HEK293 (cell line): ENCODE measurements around the gene SACS.

ENCODE experiments used
- CTCF ChIA-PET: fragments of 350-600 bp; formaldehyde crosslinking; extraction: SDS; loops from one replicate; lab custom pipeline; 2021; ENCODE audit warnings: antibody characterized with exemption; lab: Yijun Ruan, JAX
- POLR2A ChIA-PET: fragments of 300-600 bp; formaldehyde crosslinking; extraction: SDS; loops from one replicate; lab custom pipeline; 2020; ENCODE audit warnings: antibody characterized with exemption, inconsistent platforms; lab: Yijun Ruan, JAX
- H3K27ac ChIP-seq: fragments of 200-500 bp; sonication (Bioruptor generic); 2 replicates; pipeline ENCODE4 v1.5.1; 2014; ENCODE audit warnings: low read depth, low read length, control low read depth, inconsistent platforms; ENCODE audit errors: extremely low read depth
- H3K36me3 ChIP-seq, 2 experiments: fragments of 200-500 bp in 1 of 2; sonication (Bioruptor generic) in 1 of 2; 1 replicate in 1 of 2; 2 replicates in 1 of 2; pipeline ENCODE4 v1.5.1; 2014 to 2017; ENCODE audit warnings: inconsistent platforms in 2 of 2, low read length in 2 of 2; ENCODE audit not compliant: control insufficient read depth in 2 of 2, insufficient read depth in 1 of 2
- H3K4me1 ChIP-seq: fragments of 200-500 bp; sonication (Bioruptor generic); 2 replicates; pipeline ENCODE4 v1.5.1; 2014; ENCODE audit warnings: mild to moderate bottlenecking, low read length, inconsistent platforms; ENCODE audit not compliant: control insufficient read depth, insufficient read depth
- H3K4me3 ChIP-seq: 2 replicates; pipeline ENCODE4 v1.5.1; 2011; ENCODE audit warnings: low read depth, mild to moderate bottlenecking, control low read depth, low read length, moderate library complexity
- H3K9me3 ChIP-seq: fragments of 200-500 bp; sonication (Bioruptor generic); 2 replicates; pipeline ENCODE4 v1.5.1; 2014; ENCODE audit warnings: low read depth, low read length, inconsistent platforms; ENCODE audit not compliant: control insufficient read depth, insufficient read depth
- EGR2 ChIP-seq: fragments of 450-650 bp; formaldehyde crosslinking; IDR thresholded peaks from 2 replicates; pipeline ENCODE4 v1.5.1; 2016; ENCODE audit warnings: low read depth, missing biosample characterization, missing genetic modification characterization
- GLIS1 ChIP-seq: fragments of 450-650 bp; formaldehyde crosslinking; IDR thresholded peaks from 2 replicates; pipeline ENCODE4 v1.5.1; 2016; ENCODE audit warnings: missing biosample characterization, missing genetic modification characterization
- KLF10 ChIP-seq: fragments of 450-650 bp; IDR thresholded peaks from 2 replicates; pipeline ENCODE4 v1.5.1; 2018; ENCODE audit warnings: missing biosample characterization, mild to moderate bottlenecking, missing genetic modification characterization
- KLF16 ChIP-seq: fragments of 450-650 bp; formaldehyde crosslinking; IDR thresholded peaks from 2 replicates; pipeline ENCODE4 v1.5.1; 2017; ENCODE audit warnings: missing biosample characterization, missing genetic modification characterization
- REPIN1 ChIP-seq: fragments of 450-650 bp; formaldehyde crosslinking; IDR thresholded peaks from 2 replicates; pipeline ENCODE4 v1.5.1; 2017; ENCODE audit warnings: missing biosample characterization, missing genetic modification characterization, low read depth
- SP2 ChIP-seq: fragments of 450-650 bp; formaldehyde crosslinking; IDR thresholded peaks from 2 replicates; pipeline ENCODE4 v1.5.1; 2016; ENCODE audit warnings: missing biosample characterization, missing genetic modification characterization
- TCF7L2 ChIP-seq: IDR thresholded peaks from 2 replicates; pipeline ENCODE4 v1.6.1; 2011; ENCODE audit warnings: low read depth, mild to moderate bottlenecking, inconsistent platforms, low read length, moderate library complexity, borderline replicate concordance
- WT1 ChIP-seq: fragments of 450-650 bp; formaldehyde crosslinking; IDR thresholded peaks from 2 replicates; pipeline ENCODE4 v1.5.1; 2016; ENCODE audit warnings: missing biosample characterization, missing genetic modification characterization
- YY2 ChIP-seq: fragments of 450-650 bp; formaldehyde crosslinking; IDR thresholded peaks from 2 replicates; pipeline ENCODE4 v1.5.1; 2016; ENCODE audit warnings: missing biosample characterization, missing genetic modification characterization
- ZBTB10 ChIP-seq: fragments of 450-650 bp; formaldehyde crosslinking; IDR thresholded peaks from 2 replicates; pipeline ENCODE4 v1.5.1; 2016; ENCODE audit warnings: missing biosample characterization, missing genetic modification characterization
- ZBTB8A ChIP-seq: fragments of 450-650 bp; formaldehyde crosslinking; IDR thresholded peaks from 2 replicates; pipeline ENCODE4 v1.5.1; 2016; ENCODE audit warnings: missing biosample characterization, missing genetic modification characterization
- ZEB2 ChIP-seq: fragments of 450-650 bp; formaldehyde crosslinking; IDR thresholded peaks from 2 replicates; pipeline ENCODE4 v1.5.1; 2016; ENCODE audit warnings: missing biosample characterization, missing genetic modification characterization
- ZFP37 ChIP-seq: fragments of 450-650 bp; formaldehyde crosslinking; IDR thresholded peaks from 2 replicates; pipeline ENCODE4 v1.5.1; 2016; ENCODE audit warnings: missing biosample characterization, missing genetic modification characterization
- ZNF239 ChIP-seq: fragments of 450-650 bp; formaldehyde crosslinking; IDR thresholded peaks from 2 replicates; pipeline ENCODE4 v1.5.1; 2016; ENCODE audit warnings: missing biosample characterization, missing genetic modification characterization
- ZNF341 ChIP-seq: fragments of 450-650 bp; formaldehyde crosslinking; IDR thresholded peaks from 2 replicates; pipeline ENCODE4; 2016; ENCODE audit warnings: low read depth, missing biosample characterization, missing genetic modification characterization
- ZNF423 ChIP-seq: fragments of 450-650 bp; formaldehyde crosslinking; IDR thresholded peaks from 2 replicates; pipeline ENCODE4 v1.5.1; 2016; ENCODE audit warnings: missing biosample characterization, missing genetic modification characterization
- ZNF610 ChIP-seq: fragments of 450-650 bp; formaldehyde crosslinking; IDR thresholded peaks from 2 replicates; pipeline ENCODE4 v1.5.1; 2016; ENCODE audit warnings: missing biosample characterization, missing genetic modification characterization, borderline replicate concordance
- ZNF629 ChIP-seq: fragments of 450-650 bp; formaldehyde crosslinking; IDR thresholded peaks from 2 replicates; pipeline ENCODE4 v1.5.1; 2017; ENCODE audit warnings: missing biosample characterization, missing genetic modification characterization
- ZNF660 ChIP-seq: fragments of 450-650 bp; IDR thresholded peaks from 2 replicates; pipeline ENCODE4 v1.5.1; 2018; ENCODE audit warnings: missing biosample characterization, mild to moderate bottlenecking, missing genetic modification characterization
- TF ChIP-seq, protein P1 (sequence below): fragments of 450-650 bp; formaldehyde crosslinking; IDR thresholded peaks from 2 replicates; pipeline ENCODE4 v1.5.1; 2016; ENCODE audit warnings: missing biosample characterization, missing genetic modification characterization

SACS gene

GRCh38 chr13:23354520-23354919, 79.0 kb downstream of the SACS start (continued):
- no peak for TF ChIP-seq ZNF341 (tag by site-specific recombination)
- TF ChIP-seq TCF7L2, result no peak
- TF ChIP-seq ZBTB8A (tag by site-specific recombination), result no peak
- TF ChIP-seq REPIN1 (tag by site-specific recombination), result no peak
- TF ChIP-seq ZNF629, result no peak
- TF ChIP-seq, all 188 proteins: peak for 0

DNA sequence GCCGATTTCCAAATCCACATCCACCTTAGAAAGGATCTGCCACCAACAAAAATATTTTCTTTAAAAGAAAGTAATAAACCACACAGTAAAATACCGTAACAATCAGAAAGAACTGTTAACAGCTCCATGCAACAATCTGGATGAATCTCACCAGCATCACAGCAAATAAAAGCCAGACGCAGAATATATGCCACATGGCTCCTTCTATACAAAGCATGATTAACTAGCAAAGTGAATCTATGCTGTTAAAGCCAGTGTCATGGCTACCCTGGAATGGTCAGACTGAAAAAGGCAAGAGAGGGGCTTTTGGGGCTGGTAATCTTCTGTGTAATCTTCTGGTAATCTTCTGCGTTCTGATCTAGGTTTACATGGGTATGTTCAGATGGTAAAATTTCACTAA, 81.3 kb downstream of the SACS start:
- no peaks in the 10 kb centered on the region for H3K9me3 ChIP-seq
- peaks cover 0 to 86% of the 10 kb centered on the region in 2 experiments; a peak in 1 of 3 replicates for H3K36me3 ChIP-seq
- no peaks in the 10 kb centered on the region for H3K4me1 ChIP-seq
- TF ChIP-seq KLF10 (tag by site-specific recombination) (no peak), GLIS1 (tag by site-specific recombination) (no peak), KLF16 (no peak), EGR2 (no peak)
- no peak overlapping the region for H3K4me3 ChIP-seq
- ChIA-PET POLR2A (no interaction called here), CTCF (no interaction called here)
- no peak overlapping the region for H3K27ac ChIP-seq

DNA sequence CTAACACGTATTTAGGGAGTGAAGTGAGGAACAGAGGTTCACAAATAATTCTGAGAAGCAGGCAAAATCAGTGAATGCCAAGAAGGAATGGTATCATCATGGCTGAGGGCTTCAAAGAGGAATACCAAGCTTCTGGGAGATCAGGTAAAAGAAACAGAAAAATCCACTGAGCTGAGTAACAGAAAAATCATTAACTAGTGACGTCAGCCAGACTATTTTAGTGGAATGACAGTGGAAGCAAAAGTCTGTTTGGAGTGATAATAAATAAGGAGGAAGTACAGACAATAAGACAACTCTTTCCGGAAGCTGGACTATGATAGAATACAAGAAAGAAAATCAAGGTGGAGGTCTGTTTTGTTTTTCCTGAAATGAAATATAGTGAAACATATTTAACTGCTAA, 83.5 kb downstream of the SACS start:
- CTCF ChIA-PET, result interaction anchor here (0.8 kb wide), 1 partner anchor 12 kb away, joined by 3 read pairs; no protein-coding TSS in a partner anchor

DNA sequence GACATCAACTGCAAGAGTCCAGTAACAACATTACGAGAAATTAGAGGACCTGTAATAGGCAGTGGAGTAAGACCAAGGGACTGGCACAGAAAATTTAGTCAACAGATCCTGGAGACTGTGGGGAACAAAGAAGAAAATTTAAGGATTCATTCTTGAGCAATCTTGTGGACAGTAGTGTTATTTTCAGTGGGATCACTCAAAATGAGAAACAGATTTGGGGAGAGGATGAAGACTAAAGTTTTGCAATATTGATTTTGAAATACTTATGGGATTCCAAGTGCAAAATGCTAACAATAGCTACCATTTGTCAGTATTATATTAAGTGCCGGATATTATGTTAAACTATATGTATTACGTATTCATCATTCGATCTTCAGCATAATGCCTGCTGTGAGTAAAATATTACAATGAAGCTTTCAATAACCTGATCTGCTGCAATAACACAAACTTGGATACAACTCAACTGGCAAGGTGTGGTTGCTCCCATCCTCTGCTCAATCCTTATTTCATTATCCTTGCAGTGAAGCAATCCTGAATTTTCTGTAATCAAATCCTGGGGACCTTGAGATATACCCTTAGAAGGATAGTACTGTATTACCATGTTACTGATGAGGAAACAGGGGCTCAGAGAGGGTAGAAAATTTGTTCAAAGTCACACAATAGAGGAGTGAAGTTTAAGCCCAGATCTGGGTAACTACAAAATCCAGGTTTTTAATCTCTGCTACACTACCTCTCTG, 84.2 kb downstream of the SACS start:
- CTCF ChIA-PET, result interaction anchor here (0.8 kb wide), 1 partner anchor 13 kb away, joined by 3 read pairs; no protein-coding TSS in a partner anchor
- Histone ChIP-seq H3K9me3 (no peaks in the 10 kb centered on the region), H3K36me3 (peaks cover 0 to 71% of the 10 kb centered on the region in 2 experiments; a peak in 1 of 3 replicates), H3K27ac (no peak overlapping the region), H3K4me3 (no peak overlapping the region), H3K4me1 (no peaks in the 10 kb centered on the region)
- TF ChIP-seq ZNF239 (tag by site-specific recombination) (no peak), WT1 (tag by site-specific recombination) (no peak), SP2 (no peak), ZEB2 (no peak), ZNF423 (tag by site-specific recombination) (no peak), ZNF660 (no peak)
- POLR2A ChIA-PET, result no interaction called here

More for the DNA sequence above, 83.5 kb downstream of the SACS start:
- POLR2A ChIA-PET, result no interaction called here
- H3K9me3 ChIP-seq, result no peaks in the 10 kb centered on the region
- TF ChIP-seq ZNF610 (tag by site-specific recombination), result no peak
- TF ChIP-seq YY2 (tag by site-specific recombination), result no peak
- no peak for TF ChIP-seq ZBTB10 (tag by site-specific recombination)
- TF ChIP-seq, protein P1, sequence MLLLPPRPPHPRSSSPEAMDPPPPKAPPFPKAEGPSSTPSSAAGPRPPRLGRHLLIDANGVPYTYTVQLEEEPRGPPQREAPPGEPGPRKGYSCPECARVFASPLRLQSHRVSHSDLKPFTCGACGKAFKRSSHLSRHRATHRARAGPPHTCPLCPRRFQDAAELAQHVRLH (tag by site-specific recombination), result no peak
- no peak for TF ChIP-seq ZFP37 (tag by site-specific recombination)
- H3K27ac ChIP-seq, result no peak overlapping the region
- H3K36me3 ChIP-seq, result peaks cover 0 to 76% of the 10 kb centered on the region in 2 experiments; a peak in 1 of 3 replicates
- H3K4me1 ChIP-seq, result no peaks in the 10 kb centered on the region
- H3K4me3 ChIP-seq, result no peak overlapping the region
